Mesenchymal stem cell (in vitro differentiated cells and primary cell): ENCODE data around the gene LCN6.
"Not testable (repeated sequence)": the region's sequence is repeated elsewhere in the genome, so short reads cannot be mapped to it uniquely, and the experiment has no call there.

Experiments used
- DNase-seq: peaks from one replicate; pipeline ENCODE4 v3.0.0-alpha.2; 2013
- H2AFZ ChIP-seq: one replicate; pipeline ENCODE4 v1.6.1; 2013; ENCODE audit warnings: low read depth, mild to moderate bottlenecking, control low read depth, inconsistent platforms, low read length, moderate library complexity
- H2AK5ac ChIP-seq: 2 replicates; pipeline ENCODE4 v1.6.1; 2013; ENCODE audit warnings: low read length, moderate library complexity, mild to moderate bottlenecking, inconsistent platforms; ENCODE audit not compliant: severe bottlenecking
- H2BK120ac ChIP-seq: one replicate; pipeline ENCODE4 v1.6.1; 2013; ENCODE audit warnings: low read depth, mild to moderate bottlenecking, inconsistent platforms, low read length, moderate library complexity
- H2BK12ac ChIP-seq, 2 experiments: one replicate each; pipeline ENCODE4 v1.6.1; 2013; ENCODE audit warnings: inconsistent platforms in 2 of 2, low read length in 2 of 2, mild to moderate bottlenecking in 2 of 2, moderate library complexity in 2 of 2, control low read depth in 1 of 2
- H2BK15ac ChIP-seq: one replicate; pipeline ENCODE4 v1.6.1; 2013; ENCODE audit warnings: mild to moderate bottlenecking, low read depth, inconsistent platforms; ENCODE audit not compliant: poor library complexity, severe bottlenecking
- H2BK5ac ChIP-seq: 2 replicates; pipeline ENCODE4 v1.6.1; 2013; ENCODE audit warnings: low read depth, mild to moderate bottlenecking, low read length, control low read depth, inconsistent platforms; ENCODE audit not compliant: poor library complexity, severe bottlenecking
- H3K14ac ChIP-seq, 2 experiments: one replicate each; pipeline ENCODE4 v1.6.1; 2013; ENCODE audit warnings: inconsistent platforms in 2 of 2, low read length in 2 of 2, control low read depth in 1 of 2, mild to moderate bottlenecking in 1 of 2, moderate library complexity in 1 of 2
- H3K18ac ChIP-seq, 2 experiments: one replicate each; pipeline ENCODE4 v1.6.1; 2013; ENCODE audit warnings: inconsistent platforms in 2 of 2, low read length in 2 of 2, control low read depth in 1 of 2, low read depth in 1 of 2, mild to moderate bottlenecking in 1 of 2
- H3K23ac ChIP-seq, 2 experiments: one replicate each; pipeline ENCODE4 v1.6.1; 2013; ENCODE audit warnings: inconsistent platforms in 2 of 2, low read length in 2 of 2, mild to moderate bottlenecking in 2 of 2, moderate library complexity in 2 of 2, control low read depth in 1 of 2
- H3K27ac ChIP-seq: 2 replicates; pipeline ENCODE4 v1.5.1; 2013; ENCODE audit warnings: mild to moderate bottlenecking, moderate library complexity, low read length, control low read depth, inconsistent platforms; ENCODE audit not compliant: poor library complexity, severe bottlenecking
- H3K27me3 ChIP-seq, 2 experiments: 2 replicates each; pipeline versions ENCODE4 v1.6.1 to v1.7.0; 2013; ENCODE audit warnings: low read length in 2 of 2, mild to moderate bottlenecking in 2 of 2, moderate library complexity in 2 of 2, control low read depth in 1 of 2, inconsistent platforms in 1 of 2; ENCODE audit not compliant: control insufficient read depth in 1 of 2, insufficient read depth in 1 of 2
- H3K36me3 ChIP-seq, 2 experiments: 2 replicates each; pipeline versions ENCODE4 v1.6.1 to v1.7.0; 2013; ENCODE audit warnings: low read length in 2 of 2, control low read depth in 1 of 2, inconsistent platforms in 1 of 2, low read depth in 1 of 2, mild to moderate bottlenecking in 1 of 2; ENCODE audit not compliant: insufficient read depth in 2 of 2, control insufficient read depth in 1 of 2
- H3K4ac ChIP-seq, 2 experiments: one replicate each; pipeline ENCODE4 v1.6.1; 2013; ENCODE audit warnings: inconsistent platforms in 2 of 2, low read length in 2 of 2, mild to moderate bottlenecking in 2 of 2, moderate library complexity in 2 of 2, control low read depth in 1 of 2, low read depth in 1 of 2
- H3K4me1 ChIP-seq: 2 replicates; pipeline ENCODE4 v1.6.1; 2013; ENCODE audit warnings: low read depth, low read length, control low read depth; ENCODE audit not compliant: control insufficient read depth, insufficient read depth
- H3K4me2 ChIP-seq: 2 replicates; pipeline ENCODE4 v1.6.1; 2013; ENCODE audit warnings: low read length, mild to moderate bottlenecking, inconsistent platforms; ENCODE audit not compliant: poor library complexity, severe bottlenecking
- H3K4me3 ChIP-seq, 2 experiments: 2 replicates each; pipeline versions ENCODE4 v1.5.1 to v1.7.0; 2013; ENCODE audit warnings: low read length in 2 of 2, mild to moderate bottlenecking in 2 of 2, control low read depth in 1 of 2, low read depth in 1 of 2; ENCODE audit not compliant: insufficient read depth in 1 of 2
- H3K79me1 ChIP-seq: replicated peaks from 2 replicates; pipeline ENCODE4 v1.6.1; 2013; ENCODE audit warnings: mild to moderate bottlenecking, control low read depth, low read length, inconsistent platforms; ENCODE audit not compliant: poor library complexity, severe bottlenecking
- H3K9ac ChIP-seq: 2 replicates; pipeline ENCODE4 v1.7.0; 2013; ENCODE audit warnings: mild to moderate bottlenecking, low read length, moderate library complexity
- H3K9me3 ChIP-seq: 2 replicates; pipeline ENCODE4 v1.7.0; 2013; ENCODE audit warnings: mild to moderate bottlenecking, low read length; ENCODE audit not compliant: control insufficient read depth
- H4K8ac ChIP-seq: one replicate; pipeline ENCODE4 v1.6.1; 2013; ENCODE audit warnings: inconsistent platforms, mild to moderate bottlenecking, low read length, moderate library complexity
- H4K91ac ChIP-seq: one replicate; pipeline ENCODE4 v1.6.1; 2013; ENCODE audit warnings: mild to moderate bottlenecking, low read length, inconsistent platforms
- WGBS: methylation state at CpG from one replicate; pipeline ENCODE4 v1.1.7; 2013; ENCODE audit warnings: mixed read lengths; 5-methylcytosine and 5-hydroxymethylcytosine counted together

Gene LCN6

DNA sequence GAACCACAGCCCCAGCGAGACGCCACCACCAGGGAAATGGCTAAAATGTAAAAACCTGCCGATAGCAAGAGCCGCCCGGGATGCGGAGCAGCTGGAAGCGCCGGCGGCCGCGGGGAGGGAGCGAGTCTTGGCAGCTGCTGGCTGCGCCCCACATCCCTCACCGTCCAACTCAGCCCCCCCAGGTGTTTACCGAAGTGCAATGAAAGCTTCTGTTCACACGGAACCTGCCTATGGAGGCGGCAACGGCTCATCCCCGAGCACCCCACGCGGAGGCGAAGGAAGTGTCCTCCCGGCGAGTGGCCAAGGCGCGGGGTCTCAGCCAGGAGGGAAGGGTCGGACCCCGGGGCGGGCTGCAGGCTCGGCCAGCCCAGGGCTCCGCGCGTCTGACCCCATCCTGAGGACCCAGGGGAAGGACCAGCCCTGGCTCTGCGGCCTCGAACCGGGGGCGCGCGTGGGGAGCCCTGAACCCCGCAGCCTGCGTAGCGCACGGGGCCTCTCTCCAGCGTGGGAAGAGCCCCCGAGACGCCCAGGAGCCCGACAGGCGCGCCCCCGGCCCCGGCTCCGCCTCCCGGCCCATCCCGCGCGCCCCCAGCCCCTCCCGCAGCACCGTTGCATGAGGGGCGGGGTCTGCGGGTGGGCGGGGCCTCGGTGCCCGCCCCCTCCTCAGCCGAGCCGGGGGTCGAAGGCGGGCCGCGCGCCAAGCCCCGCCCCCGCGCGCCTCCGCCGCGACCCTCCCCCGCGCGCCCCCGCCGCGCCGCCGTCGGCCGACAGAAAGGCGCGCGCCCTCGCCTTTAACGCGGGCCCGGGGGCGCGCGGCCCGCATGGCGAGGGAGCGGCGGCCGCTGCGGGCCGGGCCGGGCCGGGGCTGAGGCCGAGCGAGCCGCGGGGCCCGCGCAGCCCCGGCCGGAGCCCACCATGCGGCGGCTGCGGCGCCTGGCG is 36.3 kb downstream of the LCN6 start, which contains the start of gene DIPK1B:
Gene DIPK1B (plus strand): TSS at position 822 of the 939 bp plus-strand sequence. CDS start 94 bp downstream, at position 916.
- Histone ChIP-seq H4K8ac (peak within 1 kb of the TSS; percentile 71), H3K4me2 (peak within 1 kb of the TSS; percentile 77), H3K14ac (no peak within 1 kb of the TSS), H2BK120ac (no peak within 1 kb of the TSS), H3K27ac (no peak within 1 kb of the TSS), H3K9ac (no peak within 1 kb of the TSS), H2BK5ac (no peak within 1 kb of the TSS), H3K36me3 (peaks cover 0 to 6% of the 10 kb centered on the region in 2 experiments), H3K4ac (peak within 1 kb of the TSS; percentile 35 to 46), H3K4me1 (peaks cover 23% of the 10 kb centered on the region), H3K18ac (peak within 1 kb of the TSS in 1 of 2 experiments; percentile 30), H3K9me3 (no peaks in the 10 kb centered on the region), H2BK15ac (peak within 1 kb of the TSS; percentile 57), H4K91ac (peak within 1 kb of the TSS; percentile 56), H2BK12ac (peak within 1 kb of the TSS in 1 of 2 experiments; percentile 65), H2AK5ac (no peak within 1 kb of the TSS), H3K27me3 (peaks cover 4 to 48% of the 10 kb centered on the region in 2 experiments), H2AFZ (peak within 1 kb of the TSS; percentile 39), H3K79me1 (peaks cover 3% of the 10 kb centered on the region), H3K4me3 (peak within 1 kb of the TSS in 1 of 2 experiments; percentile 66), H3K23ac (peak within 1 kb of the TSS in 1 of 2 experiments; percentile 87)
- 2% methylated on average over 93 of the region's 119 CpGs for WGBS
- DNase-seq, result no peak

DNA sequence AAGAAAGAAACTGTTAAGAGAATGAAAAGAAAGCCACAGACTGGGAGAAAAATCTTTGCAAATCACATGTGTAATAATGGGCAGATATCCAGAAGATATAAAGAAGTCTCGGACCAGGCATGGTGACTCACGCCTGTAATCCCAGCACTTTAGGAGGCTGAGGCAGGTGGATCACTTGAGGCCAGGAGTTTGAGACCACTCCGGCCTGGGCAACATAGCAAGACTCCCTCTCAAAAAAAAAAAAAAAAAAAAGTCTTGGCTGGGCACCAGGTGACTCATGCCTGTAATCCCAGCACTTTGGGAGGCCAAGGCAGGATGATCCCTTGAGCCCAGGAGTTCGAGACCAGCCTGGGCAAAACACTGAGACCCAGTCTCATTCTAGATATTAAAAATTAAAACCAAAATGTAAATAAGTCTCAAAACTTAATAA is 37.1 kb downstream of the LCN6 start:
- not testable (repeated sequence) for H3K18ac ChIP-seq, H2BK5ac ChIP-seq
- WGBS, result 52% methylated on average over 4 of the region's 4 CpGs

DNA sequence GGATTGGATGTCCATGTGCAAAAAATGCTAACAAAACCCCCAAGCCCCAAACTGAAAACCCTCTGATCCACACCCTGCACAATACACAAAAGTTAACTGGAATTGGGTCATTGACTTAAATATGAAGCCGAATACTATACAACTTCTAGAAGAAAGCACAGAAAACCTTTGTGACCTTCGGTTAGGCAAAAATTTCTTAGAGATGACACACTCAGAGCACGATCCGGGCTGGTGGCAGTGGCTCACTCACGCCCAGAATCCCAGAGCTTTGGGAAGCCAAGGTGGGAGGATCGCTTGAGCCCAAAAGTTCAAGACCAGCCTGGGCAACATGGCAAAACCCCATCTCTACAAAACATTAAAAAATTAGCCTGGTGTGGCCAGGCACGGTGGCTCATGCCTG is 37.8 kb downstream of the LCN6 start:
- H3K4me2 ChIP-seq, result no peak overlapping the region
- H3K27me3 ChIP-seq, result peaks cover 9 to 55% of the 10 kb centered on the region in 2 experiments
- DNase-seq, result no peak
- no peak overlapping the region for H3K4me3 ChIP-seq
- no peak overlapping the region for H4K91ac ChIP-seq
- no peak overlapping the region for H3K27ac ChIP-seq
- no peak overlapping the region for H3K4ac ChIP-seq
- H3K79me1 ChIP-seq, result peaks cover 3% of the 10 kb centered on the region
- H3K9me3 ChIP-seq, result no peaks in the 10 kb centered on the region
- H3K14ac ChIP-seq, result no peak overlapping the region
- no peak overlapping the region for H3K23ac ChIP-seq
- H2BK5ac ChIP-seq, result no peak overlapping the region
- 77% methylated on average over 7 of the region's 7 CpGs for WGBS
- no peak overlapping the region for H2BK12ac ChIP-seq
- no peak overlapping the region for H2BK120ac ChIP-seq
- no peak overlapping the region for H2BK15ac ChIP-seq
- no peak overlapping the region for H3K18ac ChIP-seq
- no peak overlapping the region for H4K8ac ChIP-seq
- peaks cover 0 to 6% of the 10 kb centered on the region in 2 experiments for H3K36me3 ChIP-seq
- no peak overlapping the region for H3K9ac ChIP-seq
- H2AK5ac ChIP-seq, result no peak overlapping the region
- peaks cover 23% of the 10 kb centered on the region for H3K4me1 ChIP-seq
- no peak overlapping the region for H2AFZ ChIP-seq

More for the DNA sequence above, 37.1 kb downstream of the LCN6 start:
- not testable (repeated sequence) for H3K4me3 ChIP-seq, H3K9ac ChIP-seq, H2BK120ac ChIP-seq, H3K4ac ChIP-seq, H2BK15ac ChIP-seq, H2AFZ ChIP-seq, H4K8ac ChIP-seq, H3K36me3 ChIP-seq, H3K79me1 ChIP-seq, H4K91ac ChIP-seq, H3K9me3 ChIP-seq, H3K14ac ChIP-seq, H2BK12ac ChIP-seq, H3K23ac ChIP-seq, H2AK5ac ChIP-seq, H3K4me2 ChIP-seq, H3K27ac ChIP-seq
- peaks cover 4 to 48% of the 10 kb centered on the region in 2 experiments for H3K27me3 ChIP-seq
- peaks cover 23% of the 10 kb centered on the region for H3K4me1 ChIP-seq
- peak; percentile 74 for DNase-seq

DNA sequence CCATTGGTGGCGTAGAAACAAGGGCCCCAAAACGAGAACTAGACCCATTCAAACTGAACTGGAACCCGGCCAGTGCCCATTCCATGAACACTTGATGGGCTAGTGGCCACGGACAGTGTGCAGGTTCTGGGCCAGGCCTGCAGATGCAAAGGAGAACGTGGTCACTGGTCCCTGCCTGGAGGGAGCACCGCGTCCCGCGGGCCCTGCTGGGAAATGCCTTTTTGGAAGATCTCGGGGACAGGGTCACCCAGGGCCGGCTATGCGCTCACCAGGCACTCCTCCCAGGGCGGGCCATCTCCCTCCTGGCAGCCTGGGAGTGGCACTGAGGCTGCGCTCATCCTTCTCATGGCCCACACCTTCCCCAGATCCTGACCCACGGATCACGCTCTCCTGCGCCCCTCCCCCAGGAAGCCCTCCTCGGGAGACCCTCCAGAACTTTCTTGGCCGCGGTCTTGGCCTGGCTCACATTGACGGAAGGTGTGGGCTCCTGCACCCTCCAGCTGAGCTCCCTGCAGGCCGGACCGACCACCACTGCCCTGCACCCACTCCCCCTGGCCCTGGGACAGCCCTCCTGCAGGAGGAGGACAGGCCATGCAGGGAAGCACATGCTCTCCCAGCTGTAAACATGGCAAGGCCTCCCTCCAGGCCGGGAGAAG is 38.7 kb downstream of the LCN6 start:
- no peak overlapping the region for H2BK15ac ChIP-seq
- H3K36me3 ChIP-seq, result peaks cover 0 to 4% of the 10 kb centered on the region in 2 experiments
- no peak overlapping the region for H3K27ac ChIP-seq
- H2BK12ac ChIP-seq, result no peak overlapping the region
- H3K4me3 ChIP-seq, result no peak overlapping the region
- H4K8ac ChIP-seq, result no peak overlapping the region
- no peak overlapping the region for H3K4me2 ChIP-seq
- no peak overlapping the region for H2BK120ac ChIP-seq
- H3K4ac ChIP-seq, result no peak overlapping the region
- H3K27me3 ChIP-seq, result peaks cover 9 to 57% of the 10 kb centered on the region in 2 experiments
- peaks cover 23% of the 10 kb centered on the region for H3K4me1 ChIP-seq
- H2AFZ ChIP-seq, result no peak overlapping the region
- H4K91ac ChIP-seq, result no peak overlapping the region
- no peak overlapping the region for H3K23ac ChIP-seq
- H3K9ac ChIP-seq, result no peak overlapping the region
- H3K9me3 ChIP-seq, result no peaks in the 10 kb centered on the region
- no peak overlapping the region for H3K18ac ChIP-seq
- 96% methylated on average over 24 of the region's 24 CpGs for WGBS
- no peak overlapping the region for H2AK5ac ChIP-seq
- no peak overlapping the region for H2BK5ac ChIP-seq
- H3K14ac ChIP-seq, result no peak overlapping the region
- H3K79me1 ChIP-seq, result peaks cover 3% of the 10 kb centered on the region
- no peak for DNase-seq
